CD14-positive monocyte (primary cell): ENCODE measurements around the gene KCNS1. TPM values are rescaled to one million over a fixed set of nuclear protein-coding genes. Genes with fewer than 3 reads are reported as not detected.
A peak's percentile ranks its signal among the peaks of the same experiment; 100 is the strongest.

Source experiments
- DNase-seq, 3 donors: peaks; one replicate each; pipeline ENCODE4 v3.0.0-alpha.2; 2011 to 2022
- H2AFZ ChIP-seq: 2 replicates; pipeline ENCODE4 v1.6.0; 2012; ENCODE audit warnings: mild to moderate bottlenecking, low read depth, low read length, inconsistent platforms; ENCODE audit not compliant: insufficient read depth, poor library complexity, severe bottlenecking
- H3K27ac ChIP-seq, 2 donors: 1 replicate in 1 of 2; 2 replicates in 1 of 2; pipeline ENCODE4 v1.5.1; 2012 to 2013; ENCODE audit warnings: low read length in 2 of 2, control low read depth in 1 of 2, inconsistent platforms in 1 of 2, low read depth in 1 of 2, mild to moderate bottlenecking in 1 of 2
- H3K27me3 ChIP-seq, 2 donors: one replicate each; pipeline versions ENCODE4 v1.6.0 to v1.6.1; 2011 to 2013; ENCODE audit warnings: low read length in 2 of 2; ENCODE audit not compliant: control insufficient read depth in 2 of 2, insufficient read depth in 2 of 2
- H3K36me3 ChIP-seq, 2 donors: replicated peaks in 1 of 2; 1 replicate in 1 of 2; 2 replicates in 1 of 2; pipeline versions ENCODE4 v1.5.1 to v1.6.1; 2012 to 2013; ENCODE audit warnings: low read length in 2 of 2, control low read depth in 1 of 2, inconsistent platforms in 1 of 2, mild to moderate bottlenecking in 1 of 2; ENCODE audit not compliant: insufficient read depth in 2 of 2, control insufficient read depth in 1 of 2
- H3K4me1 ChIP-seq, 2 donors: 1 replicate in 1 of 2; 2 replicates in 1 of 2; pipeline versions ENCODE4 v1.5.1 to v1.6.1; 2012 to 2013; ENCODE audit warnings: low read length in 2 of 2, control low read depth in 1 of 2, inconsistent platforms in 1 of 2, mild to moderate bottlenecking in 1 of 2, moderate library complexity in 1 of 2; ENCODE audit not compliant: insufficient read depth in 2 of 2, control insufficient read depth in 1 of 2
- H3K4me2 ChIP-seq: replicated peaks from 2 replicates; pipeline ENCODE3; 2012; ENCODE audit warnings: low read length, moderate library complexity, mild to moderate bottlenecking; ENCODE audit not compliant: poor library complexity, severe bottlenecking; ENCODE audit errors: extremely low read depth
- H3K4me3 ChIP-seq, 3 experiments: fragments of 200-600 bp in 1 of 3; sonication (generic) in 1 of 3; replicated peaks in 1 of 3; 1 replicate in 2 of 3; 2 replicates in 1 of 3; pipeline ENCODE4 v1.5.1; 2011 to 2013; ENCODE audit warnings: low read length in 3 of 3, mild to moderate bottlenecking in 3 of 3, control low read depth in 2 of 3, low read depth in 2 of 3, inconsistent platforms in 1 of 3, moderate library complexity in 1 of 3
- H3K79me2 ChIP-seq: 2 replicates; pipeline ENCODE4 v1.6.0; 2012; ENCODE audit warnings: mild to moderate bottlenecking, control low read depth, inconsistent platforms, low read length, moderate library complexity; ENCODE audit not compliant: insufficient read depth
- H3K9ac ChIP-seq: 2 replicates; pipeline ENCODE4 v1.6.0; 2017; ENCODE audit warnings: low read length, mild to moderate bottlenecking; ENCODE audit not compliant: insufficient read depth, poor library complexity, severe bottlenecking
- H3K9me3 ChIP-seq, 2 donors: replicated peaks in 1 of 2; 1 replicate in 1 of 2; 2 replicates in 1 of 2; pipeline versions ENCODE4 v1.5.1 to v1.6.1; 2012 to 2013; ENCODE audit warnings: low read length in 2 of 2, control low read depth in 1 of 2; ENCODE audit not compliant: control insufficient read depth in 1 of 2, insufficient read depth in 1 of 2
- H4K20me1 ChIP-seq: 2 replicates; pipeline ENCODE4 v1.6.0; 2012; ENCODE audit warnings: mild to moderate bottlenecking, low read length, control low read depth, moderate library complexity; ENCODE audit not compliant: insufficient read depth
- H3K27ac Mint-ChIP-seq, 7 donors: one replicate each; pipeline ENCODE4 v1.8.0; 2020; ENCODE audit warnings: mild to moderate bottlenecking in 7 of 7, mixed read lengths in 7 of 7, moderate library complexity in 6 of 7, inconsistent platforms in 2 of 7
- H3K27me3 Mint-ChIP-seq, 3 donors: one replicate each; pipeline ENCODE4 v1.8.0; 2021 to 2022; ENCODE audit warnings: low read depth in 3 of 3, mild to moderate bottlenecking in 3 of 3, mixed read lengths in 3 of 3, moderate library complexity in 3 of 3, inconsistent platforms in 1 of 3
- H3K36me3 Mint-ChIP-seq, 2 donors: one replicate each; pipeline ENCODE4 v1.8.0; 2020; ENCODE audit warnings: mixed read lengths in 2 of 2, inconsistent platforms in 1 of 2, mild to moderate bottlenecking in 1 of 2
- H3K4me1 Mint-ChIP-seq: one replicate; pipeline ENCODE4 v1.8.0; 2020; ENCODE audit warnings: mild to moderate bottlenecking, mixed read lengths
- H3K4me3 Mint-ChIP-seq, 2 donors: one replicate each; pipeline ENCODE4 v1.8.0; 2020; ENCODE audit warnings: mild to moderate bottlenecking in 2 of 2, mixed read lengths in 2 of 2, moderate library complexity in 1 of 2
- H3K9me3 Mint-ChIP-seq, 7 donors: one replicate each; pipeline ENCODE4 v1.8.0; 2020 to 2022; ENCODE audit warnings: mixed read lengths in 7 of 7, mild to moderate bottlenecking in 6 of 7, moderate library complexity in 6 of 7, inconsistent platforms in 2 of 7
- WGBS: methylation state at CpG from one replicate; pipeline ENCODE4 v1.1.5; 2013; ENCODE audit warnings: missing lambda C conversion rate; ENCODE audit not compliant: insufficient coverage; 5-methylcytosine and 5-hydroxymethylcytosine counted together
- intact Hi-C, 2 donors: fragments of 100-400 bp; cut with micrococcal nuclease; formaldehyde crosslinking; loops; one replicate each; pipeline versions ENCODE4 v1.15.0 to v1.15.1; 2023
- polyA plus RNA-seq, 3 donors: library from polyadenylated mRNA; depleted of rRNA in 1 of 3; unstranded in 2 of 3; stranded (reverse) in 1 of 3; fragments of 300-500 nt in 2 of 3; fragments of >200 nt in 1 of 3; fragmentation: Illumina TruSeq in 2 of 3; gene quantifications; 1 replicate in 2 of 3; 2 replicates in 1 of 3; pipeline ENCODE4 v1.2.3, GENCODE V29; 2012 to 2021
- TF ChIP-seq, protein P1 (sequence below): fragments of 200-600 bp; IDR thresholded peaks from one replicate; pipeline ENCODE4 v1.8.0; 2022; ENCODE audit warnings: antibody characterized with exemption, mild to moderate bottlenecking

KCNS1 gene
- polyA plus RNA-seq, 3 donors = 0.23 TPM; not detected in 2

DNA sequence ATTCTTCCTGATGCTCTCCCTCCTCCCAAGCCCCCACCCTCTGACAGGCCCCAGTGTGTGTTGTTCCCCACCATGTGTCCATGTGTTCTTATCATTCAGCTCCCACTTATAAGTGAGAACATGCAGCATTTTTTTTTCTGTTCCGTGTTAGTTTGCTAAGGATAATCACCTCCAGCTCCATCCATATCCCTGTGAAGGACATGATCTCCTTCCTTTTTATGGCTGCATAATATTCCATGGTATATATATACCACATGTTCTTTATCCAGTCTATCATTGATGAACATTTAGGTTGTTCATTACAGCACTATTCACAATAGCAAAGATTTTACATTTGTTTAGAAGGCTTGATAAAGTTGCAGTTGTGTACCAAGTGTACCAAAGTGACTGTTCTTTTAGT is 57.9 kb downstream of the KCNS1 start:
- peaks cover 45% of the 10 kb centered on the region for H3K4me1 Mint-ChIP-seq
- no peaks in the 10 kb centered on the region for H3K9me3 ChIP-seq
- no peaks in the 10 kb centered on the region for H3K27me3 Mint-ChIP-seq
- no peak overlapping the region for H3K4me3 Mint-ChIP-seq
- peak overlapping the region in 1 of 2 donors; percentile 49 for H3K27ac ChIP-seq
- H4K20me1 ChIP-seq = peaks cover 95% of the 10 kb centered on the region
- no peak overlapping the region for H3K4me2 ChIP-seq
- no peak overlapping the region for H3K4me3 ChIP-seq
- WGBS = no CpG with 5 or more reads among the region's 1 CpG
- H3K9ac ChIP-seq = no peak overlapping the region
- H3K36me3 ChIP-seq = peaks cover 34 to 69% of the 10 kb centered on the region in 2 donors
- peak overlapping the region in 1 of 7 donors; percentile 26 for H3K27ac Mint-ChIP-seq
- intact Hi-C loops = loop anchor here in 1 of 2 donors (10.0 kb wide), 1 partner anchor 52 kb away; no protein-coding TSS in a partner anchor
- no peak for DNase-seq
- H3K9me3 Mint-ChIP-seq = peaks cover 0 to 5% (median 3%) of the 10 kb centered on the region in 7 donors
- H3K4me1 ChIP-seq = peaks cover 37 to 55% of the 10 kb centered on the region in 2 donors
- TF ChIP-seq, protein P1, sequence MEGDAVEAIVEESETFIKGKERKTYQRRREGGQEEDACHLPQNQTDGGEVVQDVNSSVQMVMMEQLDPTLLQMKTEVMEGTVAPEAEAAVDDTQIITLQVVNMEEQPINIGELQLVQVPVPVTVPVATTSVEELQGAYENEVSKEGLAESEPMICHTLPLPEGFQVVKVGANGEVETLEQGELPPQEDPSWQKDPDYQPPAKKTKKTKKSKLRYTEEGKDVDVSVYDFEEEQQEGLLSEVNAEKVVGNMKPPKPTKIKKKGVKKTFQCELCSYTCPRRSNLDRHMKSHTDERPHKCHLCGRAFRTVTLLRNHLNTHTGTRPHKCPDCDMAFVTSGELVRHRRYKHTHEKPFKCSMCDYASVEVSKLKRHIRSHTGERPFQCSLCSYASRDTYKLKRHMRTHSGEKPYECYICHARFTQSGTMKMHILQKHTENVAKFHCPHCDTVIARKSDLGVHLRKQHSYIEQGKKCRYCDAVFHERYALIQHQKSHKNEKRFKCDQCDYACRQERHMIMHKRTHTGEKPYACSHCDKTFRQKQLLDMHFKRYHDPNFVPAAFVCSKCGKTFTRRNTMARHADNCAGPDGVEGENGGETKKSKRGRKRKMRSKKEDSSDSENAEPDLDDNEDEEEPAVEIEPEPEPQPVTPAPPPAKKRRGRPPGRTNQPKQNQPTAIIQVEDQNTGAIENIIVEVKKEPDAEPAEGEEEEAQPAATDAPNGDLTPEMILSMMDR = no peak
- H2AFZ ChIP-seq = no peak overlapping the region
- H3K36me3 Mint-ChIP-seq = peaks cover 44 to 50% of the 10 kb centered on the region in 2 donors
- peaks cover 88% of the 10 kb centered on the region for H3K79me2 ChIP-seq
- H3K27me3 ChIP-seq = no peaks in the 10 kb centered on the region

Other genes starting within 250 kb of the KCNS1 start
- 100 to 1,000 TPM; 126 to 654 (median 504) TPM for gene YWHAB, start 215.4 kb downstream of the KCNS1 start, polyA plus RNA-seq
- gene PABPC1L, start 191.1 kb downstream of the KCNS1 start, polyA plus RNA-seq = 10 to 100 TPM in 1 of 3 donors, under 1 TPM in 1, not detected in 1; 0.21 to 69.1 TPM
- gene TOMM34, start 140.7 kb downstream of the KCNS1 start, polyA plus RNA-seq = 1 to 10 TPM; 6.4 to 9.1 (median 7.7) TPM
- gene STK4, start 134.6 kb downstream of the KCNS1 start, polyA plus RNA-seq = 100 to 1,000 TPM in 1 of 3 donors, 10 to 100 TPM in 2; 53.0 to 123 (median 69.9) TPM
- not detected for gene WFDC5, start 14.0 kb upstream of the KCNS1 start, polyA plus RNA-seq
- gene WFDC12, start 23.3 kb upstream of the KCNS1 start, polyA plus RNA-seq = not detected
- gene PI3, start 73.8 kb upstream of the KCNS1 start, polyA plus RNA-seq = not detected
- not detected for gene SEMG1, start 105.9 kb upstream of the KCNS1 start, polyA plus RNA-seq
- gene SEMG2, start 120.2 kb upstream of the KCNS1 start, polyA plus RNA-seq = not detected
- 1 to 10 TPM in 1 of 3 donors, under 1 TPM in 2; 0.47 to 1.2 (median 0.71) TPM for gene SLPI, start 153.4 kb upstream of the KCNS1 start, polyA plus RNA-seq
- not detected for gene RBPJL, start 205.7 kb upstream of the KCNS1 start, polyA plus RNA-seq
- gene MATN4, start 207.2 kb upstream of the KCNS1 start, polyA plus RNA-seq = not detected
- 1 to 10 TPM; 1.6 to 5.1 (median 1.9) TPM for gene SDC4, start 247.3 kb upstream of the KCNS1 start, polyA plus RNA-seq